B cell (primary cell): Measurements from ENCODE around the gene MAU2. TPM values are rescaled to one million over a fixed set of nuclear protein-coding genes. Genes with fewer than 3 reads are reported as not detected.

ENCODE experiments used
- ATAC-seq: fragments of 200-7000 bp; cut with Tn5 transposase; one replicate; pipeline ENCODE4 v1.10.0; 2021; ENCODE audit warnings: low read depth, mild to moderate bottlenecking, moderate number of reproducible peaks, moderate library complexity
- CTCF ChIA-PET: fragments of 350-600 bp; sonication (Branson Sonifier 250); formaldehyde crosslinking; loops from one replicate; lab custom pipeline; 2021; ENCODE audit warnings: antibody characterized with exemption, inconsistent platforms; lab: Charles Lee
- POLR2A ChIA-PET: fragments of 350-600 bp; sonication (Branson Sonifier 250); formaldehyde crosslinking; loops from one replicate; lab custom pipeline; 2021; ENCODE audit warnings: antibody characterized with exemption; lab: Charles Lee
- DNase-seq: peaks from one replicate; pipeline ENCODE4 v3.0.0; 2013
- H2AFZ ChIP-seq: 2 replicates; pipeline ENCODE4 v1.6.1; 2012; ENCODE audit warnings: mild to moderate bottlenecking, low read depth, low read length; ENCODE audit not compliant: insufficient read depth, poor library complexity, severe bottlenecking
- H3K27ac ChIP-seq, 2 donors: 1 replicate in 1 of 2; 2 replicates in 1 of 2; pipeline ENCODE4 v1.5.1; 2012 to 2013; ENCODE audit warnings: low read length in 2 of 2, mild to moderate bottlenecking in 2 of 2, moderate library complexity in 1 of 2
- H3K27me3 ChIP-seq, 4 experiments: fragments of 200-600 bp in 1 of 4; sonication (generic) in 1 of 4; replicated peaks in 1 of 4; 1 replicate in 2 of 4; 2 replicates in 2 of 4; pipeline versions ENCODE4 v1.6.1 to v1.7.0; 2013 to 2016; ENCODE audit warnings: low read length in 3 of 4, mild to moderate bottlenecking in 2 of 4, mixed read lengths in 1 of 4, moderate library complexity in 1 of 4; ENCODE audit not compliant: insufficient read depth in 4 of 4, control insufficient read depth in 3 of 4; ENCODE audit errors: control extremely low read depth in 1 of 4
- H3K36me3 ChIP-seq, 2 experiments: replicated peaks in 1 of 2; 1 replicate in 1 of 2; 2 replicates in 1 of 2; pipeline versions ENCODE4 v1.6.1 to v1.7.1; 2013; ENCODE audit warnings: low read length in 1 of 2; ENCODE audit not compliant: insufficient read depth in 2 of 2, control insufficient read depth in 1 of 2; ENCODE audit errors: control extremely low read depth in 1 of 2, extremely low read depth in 1 of 2
- H3K4me1 ChIP-seq, 2 donors: fragments of 200-600 bp in 1 of 2; sonication (generic) in 1 of 2; 1 replicate in 1 of 2; 2 replicates in 1 of 2; pipeline versions ENCODE4 v1.5.1 to v1.6.1; 2013 to 2017; ENCODE audit warnings: low read length in 2 of 2; ENCODE audit not compliant: control insufficient read depth in 2 of 2, insufficient read depth in 2 of 2
- H3K4me2 ChIP-seq: replicated peaks from 2 replicates; pipeline ENCODE3; 2012; ENCODE audit warnings: mild to moderate bottlenecking, low read depth, low read length; ENCODE audit not compliant: poor library complexity, severe bottlenecking
- H3K4me3 ChIP-seq, 5 experiments: fragments of 200-600 bp in 1 of 5; sonication (generic) in 1 of 5; 1 replicate in 3 of 5; 2 replicates in 2 of 5; pipeline versions ENCODE4 v1.5.1 to v1.7.0; 2011 to 2016; ENCODE audit warnings: low read length in 4 of 5, mild to moderate bottlenecking in 4 of 5, low read depth in 2 of 5, control low read depth in 1 of 5, moderate library complexity in 1 of 5; ENCODE audit not compliant: insufficient read depth in 1 of 5; ENCODE audit errors: control extremely low read depth in 1 of 5, extremely low read depth in 1 of 5
- H3K79me2 ChIP-seq: fragments of 200-600 bp; sonication (generic); one replicate; pipeline ENCODE4 v1.6.0; 2016; ENCODE audit warnings: low read length; ENCODE audit not compliant: control insufficient read depth, insufficient read depth
- H3K9ac ChIP-seq: fragments of 200-600 bp; sonication (generic); 2 replicates; pipeline ENCODE4 v1.6.1; 2017; ENCODE audit warnings: mild to moderate bottlenecking, low read length, moderate library complexity
- H3K9me3 ChIP-seq, 3 donors: one replicate each; pipeline versions ENCODE4 v1.6.1 to v1.7.1; 2013; ENCODE audit warnings: low read length in 2 of 3; ENCODE audit not compliant: control insufficient read depth in 2 of 3, insufficient read depth in 1 of 3; ENCODE audit errors: control extremely low read depth in 1 of 3
- H4K20me1 ChIP-seq: 2 replicates; pipeline ENCODE4 v1.6.0; 2012; ENCODE audit warnings: mild to moderate bottlenecking, low read length; ENCODE audit not compliant: insufficient read depth, control insufficient read depth, poor library complexity, severe bottlenecking
- H3K27ac Mint-ChIP-seq: one replicate; pipeline ENCODE4 v1.8.0; 2021; ENCODE audit warnings: mixed read lengths
- H3K27me3 Mint-ChIP-seq: one replicate; pipeline ENCODE4 v1.8.0; 2021; ENCODE audit warnings: mixed read lengths
- H3K4me1 Mint-ChIP-seq: one replicate; pipeline ENCODE4 v1.8.0; 2021; ENCODE audit warnings: mixed read lengths
- H3K4me3 Mint-ChIP-seq: one replicate; pipeline ENCODE4 v1.8.0; 2021; ENCODE audit warnings: mixed read lengths
- H3K9me3 Mint-ChIP-seq: one replicate; pipeline ENCODE4 v1.8.0; 2022; ENCODE audit warnings: mixed read lengths; ENCODE audit not compliant: insufficient read depth
- EZH2 ChIP-seq: IDR thresholded peaks from 2 replicates; pipeline ENCODE4 v1.6.1; 2012; ENCODE audit warnings: borderline replicate concordance, low read depth, mild to moderate bottlenecking, moderate library complexity, low read length; ENCODE audit not compliant: insufficient read depth, poor library complexity, severe bottlenecking
- whole genome bisulfite sequencing: methylation state at CpG from one replicate; pipeline ENCODE4 v1.1.5; 2013; ENCODE audit warnings: missing lambda C conversion rate; ENCODE audit not compliant: insufficient coverage; 5-methylcytosine and 5-hydroxymethylcytosine counted together
- intact Hi-C: fragments of 100-400 bp; cut with micrococcal nuclease; formaldehyde crosslinking; loops from one replicate; pipeline ENCODE4 v1.10.0; 2022
- polyA plus RNA-seq: library from polyadenylated mRNA; depleted of rRNA; stranded (reverse); fragments of >200 nt; gene quantifications from 2 replicates; pipeline ENCODE4 v1.2.3, GENCODE V29; 2012
- total RNA-seq, 2 donors: library from RNA; stranded (reverse); fragments of 120-200 nt in 1 of 2; gene quantifications; 1 replicate in 1 of 2; 2 replicates in 1 of 2; pipeline versions ENCODE4 v1.2.3 to v1.2.4, GENCODE V29; 2013 to 2022
- TF ChIP-seq, protein P1 (sequence below): fragments of 200-600 bp; IDR thresholded peaks from one replicate; pipeline ENCODE4 v1.8.0; 2022; ENCODE audit warnings: antibody characterized with exemption, mild to moderate bottlenecking

MAU2 gene
- total and polyA plus RNA-seq, 2 donors (not counting 1 experiment from before 2014, with no cell fraction given) = 87.7 to 199 TPM

DNA sequence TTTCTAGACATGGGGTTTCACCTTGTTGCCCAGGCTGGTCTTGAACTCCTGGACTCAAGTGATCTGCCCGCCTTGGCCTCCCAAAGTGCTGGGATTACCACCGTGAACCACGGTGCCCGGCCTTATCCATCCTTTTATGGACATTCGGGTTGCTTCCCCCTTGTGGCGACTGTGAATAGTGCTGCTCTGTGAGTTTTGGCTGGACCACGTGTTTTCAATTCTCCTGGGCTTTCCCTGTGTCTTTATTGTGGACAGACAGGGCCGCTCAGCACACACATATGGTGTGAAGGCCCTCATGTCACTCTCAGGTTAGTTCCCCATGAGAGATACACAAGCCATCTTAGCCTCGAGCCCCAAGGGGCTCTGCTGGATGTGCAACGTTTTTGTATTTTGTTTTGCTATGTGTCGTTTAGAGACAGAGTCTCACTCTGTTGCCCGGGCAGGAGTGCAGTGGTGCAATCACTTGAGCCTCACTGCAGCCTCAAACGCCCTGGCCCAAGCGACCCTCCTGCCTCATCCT, 40.5 kb downstream of the MAU2 start:
- TF ChIP-seq, protein P1, sequence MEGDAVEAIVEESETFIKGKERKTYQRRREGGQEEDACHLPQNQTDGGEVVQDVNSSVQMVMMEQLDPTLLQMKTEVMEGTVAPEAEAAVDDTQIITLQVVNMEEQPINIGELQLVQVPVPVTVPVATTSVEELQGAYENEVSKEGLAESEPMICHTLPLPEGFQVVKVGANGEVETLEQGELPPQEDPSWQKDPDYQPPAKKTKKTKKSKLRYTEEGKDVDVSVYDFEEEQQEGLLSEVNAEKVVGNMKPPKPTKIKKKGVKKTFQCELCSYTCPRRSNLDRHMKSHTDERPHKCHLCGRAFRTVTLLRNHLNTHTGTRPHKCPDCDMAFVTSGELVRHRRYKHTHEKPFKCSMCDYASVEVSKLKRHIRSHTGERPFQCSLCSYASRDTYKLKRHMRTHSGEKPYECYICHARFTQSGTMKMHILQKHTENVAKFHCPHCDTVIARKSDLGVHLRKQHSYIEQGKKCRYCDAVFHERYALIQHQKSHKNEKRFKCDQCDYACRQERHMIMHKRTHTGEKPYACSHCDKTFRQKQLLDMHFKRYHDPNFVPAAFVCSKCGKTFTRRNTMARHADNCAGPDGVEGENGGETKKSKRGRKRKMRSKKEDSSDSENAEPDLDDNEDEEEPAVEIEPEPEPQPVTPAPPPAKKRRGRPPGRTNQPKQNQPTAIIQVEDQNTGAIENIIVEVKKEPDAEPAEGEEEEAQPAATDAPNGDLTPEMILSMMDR = peak; percentile 84
- no peak for TF ChIP-seq EZH2
- Histone ChIP-seq H3K9ac (peak overlapping the region; percentile 51), H3K79me2 (no peaks in the 10 kb centered on the region), H3K27ac (peak overlapping the region; percentile 22 to 40), H2AFZ (peak overlapping the region; percentile 80), H3K27me3 (no peaks in the 10 kb centered on the region), H4K20me1 (peaks cover 8% of the 10 kb centered on the region), H3K36me3 (peaks cover 0 to 19% of the 10 kb centered on the region in 2 experiments), H3K4me2 (peak overlapping the region; percentile 80), H3K9me3 (no peaks in the 10 kb centered on the region), H3K4me1 (peaks cover 18 to 26% of the 10 kb centered on the region in 2 donors), H3K4me3 (peak overlapping the region in 4 of 5 experiments; percentile 28 to 59 (median 42))
- DNase-seq (peak; percentile 83), ATAC-seq (peak; percentile 68)
- H3K9me3 Mint-ChIP-seq = no peaks in the 10 kb centered on the region
- no peaks in the 10 kb centered on the region for H3K27me3 Mint-ChIP-seq
- under 1% methylated on average over 13 of the region's 14 CpGs for WGBS
- POLR2A ChIA-PET = interaction anchor here (0.7 kb wide), 2 partner anchors 28 to 378 kb away, joined by 3 read pairs; no protein-coding TSS in a partner anchor
- H3K27ac Mint-ChIP-seq = peak overlapping the region; percentile 88
- peak overlapping the region; percentile 79 for H3K4me3 Mint-ChIP-seq
- CTCF ChIA-PET = interaction anchor here (0.7 to 11.8 kb wide), 4 partner anchors 10 to 128 kb away, joined by 4 to 301 read pairs (median 5); no protein-coding TSS in a partner anchor
- intact Hi-C loops = loop anchor here (1.0 kb wide), 1 partner anchor 44 kb away; the partner anchor contains the start of gene GATAD2A
- peaks cover 22% of the 10 kb centered on the region for H3K4me1 Mint-ChIP-seq

DNA sequence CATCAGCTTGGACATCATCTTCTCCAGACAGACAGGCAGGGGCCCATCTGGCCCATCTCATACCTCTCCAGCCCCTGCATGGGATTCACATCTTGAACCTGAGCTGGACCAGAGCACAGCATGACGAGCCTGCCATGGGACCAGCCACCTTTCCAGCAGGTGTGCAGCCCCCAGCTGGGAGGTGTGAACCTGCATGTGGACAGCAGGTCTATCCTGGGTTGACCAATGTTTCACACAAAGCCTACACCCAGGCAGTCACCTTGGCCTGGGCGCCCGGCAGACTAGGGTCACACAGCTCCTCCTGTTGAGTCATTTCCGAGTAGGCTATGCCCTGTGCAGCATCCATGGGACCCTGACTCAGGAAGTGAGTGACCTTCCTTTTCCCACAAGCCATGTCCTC, 41.4 kb downstream of the MAU2 start:
- Histone ChIP-seq H3K9ac (no peak overlapping the region), H3K4me3 (no peak overlapping the region), H3K4me1 (peaks cover 20 to 33% of the 10 kb centered on the region in 2 donors), H3K36me3 (peaks cover 0 to 9% of the 10 kb centered on the region in 2 experiments), H3K79me2 (no peaks in the 10 kb centered on the region), H4K20me1 (no peaks in the 10 kb centered on the region), H3K27me3 (no peaks in the 10 kb centered on the region), H3K4me2 (no peak overlapping the region), H2AFZ (no peak overlapping the region), H3K27ac (no peak overlapping the region), H3K9me3 (no peaks in the 10 kb centered on the region)
- Mint-ChIP-seq H3K27ac (peak overlapping the region; percentile 37), H3K4me3 (peak overlapping the region; percentile 44), H3K4me1 (peaks cover 26% of the 10 kb centered on the region), H3K27me3 (no peaks in the 10 kb centered on the region), H3K9me3 (no peaks in the 10 kb centered on the region)
- DNase-seq (no peak), ATAC-seq (no peak)
- TF ChIP-seq, protein P1 = no peak
- no peak for TF ChIP-seq EZH2
- intact Hi-C loops = no loop called here
- CTCF ChIA-PET = interaction anchor here (0.6 to 11.8 kb wide), 6 partner anchors 11 to 835 kb away, joined by 3 to 301 read pairs (median 4); no protein-coding TSS in a partner anchor
- 93% methylated on average over 4 of the region's 4 CpGs for WGBS
- POLR2A ChIA-PET = interaction anchor here (0.7 to 1.1 kb wide), 2 partner anchors 29 to 43 kb away, joined by 3 to 4 read pairs; partner anchors contain the start of gene GATAD2A
